HEK293 (cell line): ENCODE results near the gene DPP6.

Experiments
- ATF2 ChIP-seq: fragments of 450-650 bp; formaldehyde crosslinking; IDR thresholded peaks from 2 replicates; pipeline ENCODE4 v1.5.1; 2016; ENCODE audit warnings: missing biosample characterization, missing genetic modification characterization, low read depth
- GFI1B ChIP-seq: fragments of 450-650 bp; formaldehyde crosslinking; IDR thresholded peaks from 2 replicates; pipeline ENCODE4 v1.5.1; 2016; ENCODE audit warnings: missing biosample characterization, missing genetic modification characterization
- KLF17 ChIP-seq: fragments of 450-650 bp; formaldehyde crosslinking; IDR thresholded peaks from 2 replicates; pipeline ENCODE4 v1.5.1; 2016; ENCODE audit warnings: missing biosample characterization, missing genetic modification characterization
- SCRT1 ChIP-seq: fragments of 450-650 bp; formaldehyde crosslinking; IDR thresholded peaks from 2 replicates; pipeline ENCODE4 v1.5.1; 2016; ENCODE audit warnings: missing biosample characterization, missing genetic modification characterization, borderline replicate concordance
- ZBTB7A ChIP-seq: fragments of 450-650 bp; formaldehyde crosslinking; IDR thresholded peaks from 2 replicates; pipeline ENCODE4 v1.5.1; 2016; ENCODE audit warnings: low read depth, missing biosample characterization, missing genetic modification characterization
- ZNF274 ChIP-seq, 2 experiments: fragments of 200-500 bp in 1 of 2; fragments of 450-650 bp in 1 of 2; sonication (Bioruptor generic) in 1 of 2; formaldehyde crosslinking in 1 of 2; IDR thresholded peaks; 2 replicates each; pipeline versions ENCODE4 v1.5.1 to v1.6.1; 2014 to 2016; ENCODE audit warnings: borderline replicate concordance in 1 of 2, inconsistent platforms in 1 of 2, low read length in 1 of 2, missing biosample characterization in 1 of 2, missing genetic modification characterization in 1 of 2
- ZNF324 ChIP-seq: fragments of 450-650 bp; formaldehyde crosslinking; IDR thresholded peaks from 2 replicates; pipeline ENCODE4 v1.5.1; 2016; ENCODE audit warnings: missing biosample characterization, missing genetic modification characterization
- ZNF48 ChIP-seq: fragments of 450-650 bp; formaldehyde crosslinking; IDR thresholded peaks from 2 replicates; pipeline ENCODE4 v1.5.1; 2016; ENCODE audit warnings: missing biosample characterization, missing genetic modification characterization
- ZNF514 ChIP-seq: fragments of 450-650 bp; formaldehyde crosslinking; IDR thresholded peaks from 2 replicates; pipeline ENCODE4 v1.5.1; 2016; ENCODE audit warnings: missing biosample characterization, missing genetic modification characterization
- ZNF76 ChIP-seq: fragments of 450-650 bp; formaldehyde crosslinking; IDR thresholded peaks from 2 replicates; pipeline ENCODE4; 2016; ENCODE audit warnings: low read depth, missing biosample characterization, missing genetic modification characterization, borderline replicate concordance
- TF ChIP-seq, protein P1 (sequence below): fragments of 450-650 bp; formaldehyde crosslinking; IDR thresholded peaks from 2 replicates; pipeline ENCODE4 v1.5.1; 2016; ENCODE audit warnings: missing biosample characterization, missing genetic modification characterization

DNA sequence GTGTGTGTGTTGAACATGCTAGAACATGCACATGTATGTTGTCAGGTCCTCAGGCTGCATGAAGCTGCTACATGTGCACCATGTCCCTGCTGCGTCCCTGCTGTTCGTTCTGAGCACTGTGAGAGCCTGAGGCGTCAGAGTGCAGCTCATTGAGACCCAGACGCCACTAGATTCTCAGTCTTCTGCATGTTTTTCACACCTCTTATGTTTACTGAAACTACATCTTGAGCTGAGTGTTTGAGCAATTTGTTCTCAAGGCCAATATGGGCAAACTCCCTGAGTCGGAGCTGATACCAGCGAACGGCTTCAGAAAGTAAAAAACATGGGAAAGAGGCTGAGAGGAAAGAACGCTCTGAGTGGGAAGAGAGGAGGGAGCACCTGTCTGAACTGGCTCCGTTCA lies 600.4 kb downstream of the DPP6 start:
- TF ChIP-seq ATF2 (no peak), GFI1B (tag by site-specific recombination) (no peak), ZBTB7A (no peak), ZNF274 (IDR thresholded peaks at IDR 0.05; ENCODE audit: low read length) (no peak), ZNF274 (tag by site-specific recombination; IDR thresholded peaks at IDR 0.05; ENCODE audit: borderline replicate concordance) (no peak), SCRT1 (no peak), ZNF48 (tag by site-specific recombination) (no peak), KLF17 (tag by site-specific recombination) (no peak), ZNF324 (tag by site-specific recombination) (no peak), ZNF76 (no peak), ZNF514 (no peak)
- TF ChIP-seq, protein P1, sequence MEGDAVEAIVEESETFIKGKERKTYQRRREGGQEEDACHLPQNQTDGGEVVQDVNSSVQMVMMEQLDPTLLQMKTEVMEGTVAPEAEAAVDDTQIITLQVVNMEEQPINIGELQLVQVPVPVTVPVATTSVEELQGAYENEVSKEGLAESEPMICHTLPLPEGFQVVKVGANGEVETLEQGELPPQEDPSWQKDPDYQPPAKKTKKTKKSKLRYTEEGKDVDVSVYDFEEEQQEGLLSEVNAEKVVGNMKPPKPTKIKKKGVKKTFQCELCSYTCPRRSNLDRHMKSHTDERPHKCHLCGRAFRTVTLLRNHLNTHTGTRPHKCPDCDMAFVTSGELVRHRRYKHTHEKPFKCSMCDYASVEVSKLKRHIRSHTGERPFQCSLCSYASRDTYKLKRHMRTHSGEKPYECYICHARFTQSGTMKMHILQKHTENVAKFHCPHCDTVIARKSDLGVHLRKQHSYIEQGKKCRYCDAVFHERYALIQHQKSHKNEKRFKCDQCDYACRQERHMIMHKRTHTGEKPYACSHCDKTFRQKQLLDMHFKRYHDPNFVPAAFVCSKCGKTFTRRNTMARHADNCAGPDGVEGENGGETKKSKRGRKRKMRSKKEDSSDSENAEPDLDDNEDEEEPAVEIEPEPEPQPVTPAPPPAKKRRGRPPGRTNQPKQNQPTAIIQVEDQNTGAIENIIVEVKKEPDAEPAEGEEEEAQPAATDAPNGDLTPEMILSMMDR (tag by site-specific recombination), result no peak
